ENCODE results near the gene BLM.

DNA sequence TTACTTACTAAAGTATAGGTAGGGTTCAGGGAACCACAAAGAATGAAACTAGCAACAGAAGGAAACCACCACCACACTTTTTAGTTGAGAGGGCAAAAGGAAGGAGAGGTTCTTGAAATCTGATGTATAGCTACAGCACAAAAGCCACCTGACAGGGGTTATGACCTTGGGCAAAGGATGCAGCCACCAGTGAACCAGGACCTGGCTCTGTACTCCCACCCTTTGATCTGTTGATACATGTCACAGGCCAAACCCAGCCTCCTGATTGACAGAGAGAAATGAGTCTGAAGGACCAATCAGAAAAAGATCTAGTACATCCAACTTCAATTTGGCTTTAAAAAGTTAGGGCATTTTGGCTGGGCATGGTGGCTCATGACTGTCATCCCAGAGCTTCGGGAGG is 20.0 kb upstream of the BLM start:
- TF ChIP-seq CTCF (conservative IDR thresholded peaks at IDR 0.05 in 1 of 2, IDR thresholded peaks at IDR 0.05 in 1 of 2; ENCODE audit: low read depth in 1 of 2, low read length in 2 of 2), result no peak
- no peak for TF ChIP-seq EZH2 (IDR thresholded peaks at IDR 0.05; ENCODE audit: low read length, missing control alignments)
